ENCODE results near the gene ATP11C.
"Not testable (repeated sequence)": the region's sequence is repeated elsewhere in the genome, so short reads cannot be mapped to it uniquely, and the experiment has no call there.

ATP11C gene

DNA sequence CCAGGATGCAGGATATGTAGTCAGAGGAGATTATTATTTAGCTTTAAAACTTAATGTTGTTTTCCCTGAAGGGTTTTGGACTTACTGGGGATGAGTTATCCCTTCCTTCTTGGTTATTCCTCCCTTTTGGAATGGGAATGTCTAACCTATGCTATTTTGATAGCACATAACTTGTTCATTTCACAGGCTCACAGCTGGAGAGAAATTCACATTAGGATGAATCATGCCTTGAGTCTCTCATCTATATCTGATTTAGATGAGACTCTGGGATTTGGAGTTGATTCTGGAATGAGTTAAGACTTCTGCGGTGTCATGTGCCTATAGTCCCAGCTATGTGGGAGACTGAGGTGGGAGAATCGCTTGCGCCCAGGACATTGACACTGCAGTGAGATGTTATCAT lies 81.1 kb downstream of the ATP11C start:
- DNase-seq, result no peak

DNA sequence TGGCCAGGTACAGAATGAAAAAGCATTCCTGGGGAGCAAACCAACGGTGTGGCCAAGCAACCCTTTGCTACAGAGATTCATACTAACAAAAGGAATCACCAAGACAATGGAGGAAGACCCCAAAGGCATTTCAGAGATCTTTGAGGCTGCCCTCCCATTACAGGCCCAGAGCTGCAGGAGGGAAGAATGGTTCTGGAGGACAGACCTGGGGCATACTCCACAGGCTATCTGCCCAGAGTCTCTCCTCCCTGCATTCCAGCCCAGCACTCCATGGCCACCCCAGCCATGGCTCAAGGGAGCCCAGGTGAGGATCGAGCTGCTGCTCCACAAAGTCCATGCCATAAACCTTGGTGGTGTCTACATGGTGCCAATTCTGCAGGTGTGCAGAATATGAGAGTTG lies 81.9 kb downstream of the ATP11C start:
- DNase-seq, result no peak

DNA sequence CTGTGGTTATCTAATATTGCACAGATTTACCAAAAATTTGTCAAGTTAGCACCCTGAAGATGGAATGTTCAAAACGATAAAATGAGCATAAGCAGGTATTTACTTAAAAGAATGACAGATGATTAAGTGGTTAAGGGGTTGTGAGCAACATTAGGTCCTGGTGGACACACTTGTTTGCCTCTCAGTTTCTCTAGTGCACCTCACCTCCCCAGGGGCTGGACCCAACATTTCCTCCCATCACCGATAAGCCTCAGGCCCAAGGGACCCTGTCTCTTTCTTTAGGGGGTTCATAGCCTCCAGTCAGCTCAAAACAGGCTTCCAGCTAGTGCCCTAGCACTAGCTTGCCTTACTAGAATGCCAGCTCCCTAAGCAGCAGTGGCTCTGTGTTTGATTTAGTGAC lies 88.0 kb downstream of the ATP11C start:
- DNase-seq, result no peak

- DNase-seq, result no peak
Measured at GRCh38 chrX:139844163-139844562, 88.7 kb downstream of the ATP11C start.

DNA sequence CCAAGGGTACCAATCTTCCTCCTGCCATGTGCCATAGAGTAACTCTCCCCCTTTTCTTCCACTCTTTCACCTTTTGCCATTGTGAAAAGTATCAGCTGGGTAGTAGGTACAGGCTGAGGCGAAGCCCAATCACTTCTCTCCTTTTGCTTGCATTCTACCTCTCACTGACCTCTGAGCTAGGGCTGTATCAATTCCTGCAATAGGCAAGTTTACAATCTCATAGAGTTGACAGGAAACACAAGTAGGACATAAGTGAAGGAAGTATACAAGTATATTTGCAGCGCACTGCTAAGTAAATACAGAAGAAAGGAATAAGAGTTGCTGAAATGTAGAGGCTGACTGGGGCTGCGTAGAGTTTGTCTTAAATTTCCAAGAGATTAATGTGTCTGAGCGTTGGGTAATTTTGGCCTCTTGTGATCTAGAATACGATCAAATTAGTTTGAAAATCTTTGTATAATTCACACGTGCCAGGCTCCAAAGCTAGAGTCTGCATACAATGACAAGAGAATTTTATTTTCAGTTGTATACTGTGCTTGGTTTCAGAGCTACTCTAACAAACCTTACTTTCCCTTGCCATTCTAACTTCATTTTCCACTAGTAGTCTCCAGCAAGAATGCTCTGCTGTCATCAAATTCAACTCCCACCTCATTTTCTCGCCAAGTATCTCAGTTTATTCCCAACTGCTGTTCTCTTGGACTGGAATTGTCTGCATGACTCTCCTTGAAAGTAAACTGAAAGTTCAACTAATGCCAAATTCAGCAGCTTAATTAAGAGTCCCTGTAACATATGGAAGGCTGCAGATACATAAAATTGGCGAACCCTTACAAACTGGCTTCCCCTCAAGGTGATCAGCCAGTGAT lies 90.3 kb downstream of the ATP11C start:
- no peak for DNase-seq

DNA sequence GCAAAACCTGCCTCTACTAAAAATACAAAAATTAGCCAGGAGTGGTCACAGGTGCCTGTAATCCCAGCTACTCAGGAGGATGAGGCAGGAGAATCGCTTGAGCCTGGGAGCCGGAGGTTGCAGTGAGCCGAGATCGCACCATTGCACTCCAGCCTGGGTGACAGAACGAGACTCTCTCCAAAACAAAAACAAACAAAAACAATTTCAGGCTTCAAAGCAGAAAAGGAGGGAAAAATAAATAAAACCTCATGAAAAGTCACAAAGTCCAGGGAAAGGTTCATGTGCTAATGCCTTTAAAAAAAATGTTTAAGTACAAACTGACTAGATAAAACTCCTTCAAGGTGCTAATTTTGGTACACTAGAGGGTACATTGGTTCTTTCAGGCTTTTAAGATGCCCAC lies 96.5 kb downstream of the ATP11C start:
- not testable (repeated sequence) for DNase-seq

DNA sequence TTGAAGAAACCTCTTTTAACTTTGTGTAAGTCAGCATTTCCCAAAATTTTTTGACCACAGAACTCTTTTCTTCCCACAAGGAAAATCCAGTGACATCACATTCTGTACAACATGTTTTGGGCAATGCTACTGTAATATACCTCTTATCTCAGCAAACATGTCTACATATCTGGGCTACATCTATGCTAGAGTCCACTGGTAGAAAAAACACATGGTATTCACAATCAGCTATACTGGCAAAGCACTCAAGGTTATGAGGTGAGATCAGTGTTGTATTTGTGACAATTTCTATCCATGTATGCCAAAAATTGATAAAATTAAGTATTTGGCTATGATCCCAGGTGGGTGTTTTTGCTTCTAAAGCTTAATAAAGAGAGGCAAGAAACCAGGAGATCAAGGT lies 98.0 kb downstream of the ATP11C start:
- no peak for DNase-seq

DNA sequence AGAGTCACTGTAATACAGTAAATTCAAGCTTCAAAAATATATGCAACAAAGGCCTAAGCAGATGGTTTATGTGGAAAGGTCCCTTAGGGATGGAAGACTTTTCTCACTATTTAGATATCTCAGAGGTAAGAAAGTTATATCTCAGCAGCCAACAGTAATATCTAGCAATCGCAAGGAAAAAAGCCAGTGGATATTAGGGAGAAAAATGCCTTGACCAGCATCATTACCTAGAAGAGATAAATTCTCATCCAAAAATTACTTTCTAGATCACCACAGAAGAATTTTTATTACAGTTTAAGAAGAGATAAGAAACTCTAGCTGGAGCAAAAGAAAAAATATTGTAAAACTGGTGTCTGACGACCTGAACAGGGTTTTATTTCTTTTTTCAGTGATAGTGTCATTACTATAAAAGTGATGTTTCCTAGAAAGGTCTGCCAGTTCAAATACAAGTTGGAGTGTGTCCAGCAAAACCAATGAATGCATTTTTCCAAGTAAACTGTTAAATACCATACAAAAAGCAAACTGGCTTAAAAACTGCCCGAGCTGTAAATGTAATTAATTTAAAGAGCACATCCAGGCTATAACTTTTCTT lies 100.0 kb downstream of the ATP11C start:
- no peak for DNase-seq

- DNase-seq, result no peak
Measured at GRCh38 chrX:139831675-139832456, 101.0 kb downstream of the ATP11C start.

GRCh38 chrX:139831017-139831416 lies 101.8 kb downstream of the ATP11C start:
- DNase-seq, result no peak

GRCh38 chrX:139828830-139829229 lies 104.0 kb downstream of the ATP11C start:
- no peak for DNase-seq

- DNase-seq, result no peak
Measured at GRCh38 chrX:139828033-139828432, 104.8 kb downstream of the ATP11C start.

DNA sequence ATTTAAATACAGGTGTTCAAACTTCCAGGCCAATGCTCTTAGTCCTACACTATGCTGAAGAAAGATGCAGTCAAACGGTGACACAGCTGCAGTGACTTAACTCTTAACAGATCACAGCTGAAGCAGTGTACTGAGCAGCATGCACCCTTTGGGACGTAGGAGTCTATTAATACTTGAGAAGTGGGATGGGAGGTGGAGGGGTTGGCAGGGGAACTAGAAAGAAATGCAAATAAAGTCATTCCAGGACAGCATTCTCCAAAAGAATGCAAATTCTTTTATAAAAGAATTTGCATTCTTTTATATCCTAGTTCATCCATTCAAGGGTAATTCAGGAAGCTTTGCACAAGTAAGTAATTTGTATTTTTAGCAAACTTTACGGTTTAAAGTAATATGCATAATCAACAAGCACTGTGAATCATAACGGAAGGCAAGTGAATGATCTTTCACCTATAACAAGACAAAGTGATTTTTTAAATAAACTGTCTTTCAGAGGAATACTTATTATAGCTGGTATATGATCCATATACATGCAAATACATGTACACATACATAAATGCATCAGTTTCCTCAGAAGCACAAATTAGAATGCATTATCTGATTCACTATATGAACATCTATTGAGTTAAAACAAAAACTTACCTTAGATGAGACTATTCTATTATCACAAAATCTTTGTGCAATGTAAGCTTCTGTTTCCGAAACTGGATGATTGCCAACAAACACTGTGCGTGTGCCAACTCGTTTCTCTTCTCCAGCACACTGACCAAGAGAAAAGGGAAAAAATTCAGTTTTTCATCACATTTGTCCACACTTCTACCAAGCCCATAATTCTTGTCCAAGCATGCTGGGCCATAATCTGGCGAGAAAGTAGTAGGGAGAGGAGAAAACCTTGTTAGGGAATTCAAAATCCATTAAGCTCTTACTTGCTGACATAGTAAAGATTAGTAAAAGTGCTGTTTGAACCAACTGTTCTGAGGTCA lies 106.5 kb downstream of the ATP11C start:
- no peak for DNase-seq

GRCh38 chrX:139825618-139826017 lies 107.2 kb downstream of the ATP11C start:
- DNase-seq, result no peak

DNA sequence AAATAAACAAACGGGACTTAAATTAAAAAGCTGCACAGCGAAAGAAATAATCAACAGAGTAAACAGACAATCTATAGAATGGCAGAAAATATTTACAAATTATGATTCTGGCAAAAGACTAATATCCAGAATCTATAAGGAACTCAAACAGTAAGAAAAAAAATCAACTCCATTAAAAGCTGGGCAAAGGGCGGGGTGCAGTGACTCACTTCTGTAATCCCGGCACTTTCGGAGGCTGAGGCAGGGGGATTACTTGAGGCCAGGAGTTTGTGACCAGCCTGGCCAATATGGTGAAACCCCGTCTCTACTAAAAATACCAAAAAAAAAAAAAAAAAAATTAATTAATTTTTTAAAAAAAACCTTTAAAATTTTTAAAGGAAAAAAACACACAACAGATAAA lies 109.0 kb downstream of the ATP11C start:
- DNase-seq, result no peak

- no peak for DNase-seq
Measured at GRCh38 chrX:139820358-139820984, 112.4 kb downstream of the ATP11C start.

- DNase-seq, result no peak
Measured at GRCh38 chrX:139816204-139816603, 116.6 kb downstream of the ATP11C start.

GRCh38 chrX:139815771-139816170 lies 117.1 kb downstream of the ATP11C start:
- DNase-seq, result no peak

DNA sequence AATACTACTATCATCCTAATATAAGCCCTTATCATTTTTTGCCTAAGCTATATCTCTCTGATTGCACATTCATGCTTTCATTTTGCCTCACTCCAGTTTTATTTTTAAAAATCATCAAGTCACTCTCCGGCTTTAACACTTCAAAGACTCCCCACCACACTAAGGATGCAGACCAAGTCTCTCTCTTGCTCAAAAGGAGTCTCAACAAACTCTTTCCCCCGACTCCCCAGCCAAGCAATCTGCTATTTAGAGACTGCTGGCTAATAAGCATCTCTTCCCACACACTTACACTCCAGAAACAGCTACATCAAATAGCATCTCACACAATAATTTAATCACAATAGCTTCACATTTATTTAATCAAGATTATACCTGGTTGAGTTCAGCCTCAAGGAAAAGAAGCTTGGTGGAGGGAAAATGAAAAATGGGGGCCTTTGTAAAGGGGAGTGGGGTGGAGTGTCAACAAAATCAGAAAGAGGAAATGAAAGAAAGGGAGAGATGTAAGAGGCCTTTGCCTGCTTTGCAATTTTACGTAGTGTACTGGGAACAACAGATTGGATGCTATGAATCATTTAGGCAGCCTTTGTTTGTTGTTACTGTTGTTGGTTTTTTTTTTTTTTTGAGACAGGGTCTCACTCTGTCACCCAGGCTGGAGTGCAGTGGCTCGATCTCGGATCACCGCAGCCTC lies 120.8 kb downstream of the ATP11C start:
- no peak for DNase-seq

DNA sequence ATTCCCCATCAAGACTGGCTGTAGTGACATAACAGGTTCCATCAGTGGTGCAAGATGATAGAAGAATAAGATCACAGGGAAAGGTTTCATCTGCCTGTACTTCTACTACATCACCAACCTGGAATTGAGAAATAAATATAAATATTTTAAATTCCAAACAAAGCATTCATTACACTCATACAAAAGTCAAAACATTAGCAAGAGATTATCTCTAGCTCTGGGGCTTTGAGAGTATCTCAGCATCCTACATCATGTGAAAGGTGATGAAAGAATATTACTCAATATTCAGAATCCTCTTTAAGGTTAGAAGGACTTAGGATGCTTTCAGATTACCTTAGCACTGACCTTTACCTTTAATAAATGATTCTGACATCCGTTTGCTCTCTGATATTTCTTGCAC lies 128.4 kb downstream of the ATP11C start:
- no peak for DNase-seq

DNA sequence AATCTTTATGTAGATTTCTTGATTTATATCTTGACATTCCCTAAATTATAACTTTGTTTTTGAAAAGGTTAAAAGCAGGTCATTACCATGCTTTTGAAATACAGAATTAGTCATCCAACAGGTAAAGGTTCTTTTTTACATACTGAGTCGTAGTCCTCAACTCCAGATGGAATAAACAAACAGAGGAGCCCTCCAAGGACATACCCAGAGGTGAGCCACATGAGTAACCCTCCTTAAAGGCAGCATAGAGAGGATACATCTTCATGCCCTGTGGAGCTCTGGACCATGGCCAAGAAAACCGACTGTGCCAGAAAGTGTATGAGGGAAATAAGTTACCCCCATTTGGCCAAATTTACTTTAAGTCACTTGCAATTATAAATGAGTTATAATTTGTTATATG lies 129.6 kb downstream of the ATP11C start:
- DNase-seq, result no peak

All from activated gamma-delta T cell (primary cell).